Measurements from ENCODE around the gene ITPR1. TPM values are rescaled to one million over a fixed set of nuclear protein-coding genes. Genes with fewer than 3 reads are reported as not detected.
A peak's percentile ranks its signal among the peaks of the same experiment; 100 is the strongest.

ITPR1 gene
- total RNA-seq, 4 donors from 2014 or later, result 210 to 261 (median 232) TPM

DNA sequence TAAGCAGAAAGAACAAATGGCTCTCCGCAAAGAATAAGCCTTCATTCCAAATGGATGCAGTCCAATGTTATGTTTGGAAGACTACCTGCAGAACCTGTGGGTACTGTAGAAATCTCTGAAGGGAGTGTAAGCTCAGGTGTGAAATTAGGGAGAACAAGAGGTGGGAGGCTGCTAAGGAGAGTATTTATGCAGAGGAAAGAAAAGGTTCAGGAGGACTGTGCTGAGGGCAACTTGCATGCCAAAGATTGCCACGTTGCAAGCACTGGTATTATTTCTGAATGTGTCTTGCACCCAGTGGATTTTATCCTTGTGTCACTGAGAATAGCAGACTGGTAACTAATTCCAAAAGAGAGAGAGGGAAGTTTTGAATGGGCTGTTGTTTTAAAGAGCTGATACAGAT is 144.1 kb downstream of the ITPR1 start:
- H3K27me3 ChIP-seq, result no peaks in the 10 kb centered on the region
- H3K27ac ChIP-seq, result peak overlapping the region; percentile 45 to 74 (median 48)
- no peak overlapping the region for H3K4me3 ChIP-seq (replicated peaks in 1 of 3)
- DNase-seq, result peak; percentile 52
- peak in 1 of 2 donors; percentile 30 for TF ChIP-seq POLR2A (IDR thresholded peaks at IDR 0.05)
- TF ChIP-seq, protein P1, sequence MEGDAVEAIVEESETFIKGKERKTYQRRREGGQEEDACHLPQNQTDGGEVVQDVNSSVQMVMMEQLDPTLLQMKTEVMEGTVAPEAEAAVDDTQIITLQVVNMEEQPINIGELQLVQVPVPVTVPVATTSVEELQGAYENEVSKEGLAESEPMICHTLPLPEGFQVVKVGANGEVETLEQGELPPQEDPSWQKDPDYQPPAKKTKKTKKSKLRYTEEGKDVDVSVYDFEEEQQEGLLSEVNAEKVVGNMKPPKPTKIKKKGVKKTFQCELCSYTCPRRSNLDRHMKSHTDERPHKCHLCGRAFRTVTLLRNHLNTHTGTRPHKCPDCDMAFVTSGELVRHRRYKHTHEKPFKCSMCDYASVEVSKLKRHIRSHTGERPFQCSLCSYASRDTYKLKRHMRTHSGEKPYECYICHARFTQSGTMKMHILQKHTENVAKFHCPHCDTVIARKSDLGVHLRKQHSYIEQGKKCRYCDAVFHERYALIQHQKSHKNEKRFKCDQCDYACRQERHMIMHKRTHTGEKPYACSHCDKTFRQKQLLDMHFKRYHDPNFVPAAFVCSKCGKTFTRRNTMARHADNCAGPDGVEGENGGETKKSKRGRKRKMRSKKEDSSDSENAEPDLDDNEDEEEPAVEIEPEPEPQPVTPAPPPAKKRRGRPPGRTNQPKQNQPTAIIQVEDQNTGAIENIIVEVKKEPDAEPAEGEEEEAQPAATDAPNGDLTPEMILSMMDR (IDR thresholded peaks at IDR 0.05), result no peak
- 23 to 38% methylated on average over 2 of the region's 2 CpGs for WGBS, 2 donors
- no peaks in the 10 kb centered on the region for H3K9me3 ChIP-seq
- peaks cover 32 to 48% of the 10 kb centered on the region in 2 donors for H3K4me1 ChIP-seq
- intact Hi-C loops (cut with DNase I), result loop anchor here (5.0 to 10.0 kb wide), 2 partner anchors 172 to 280 kb away; partner anchors contain the start of gene SUMF1
- H3K36me3 ChIP-seq, result peaks cover 0 to 2% of the 10 kb centered on the region in 2 donors

DNA sequence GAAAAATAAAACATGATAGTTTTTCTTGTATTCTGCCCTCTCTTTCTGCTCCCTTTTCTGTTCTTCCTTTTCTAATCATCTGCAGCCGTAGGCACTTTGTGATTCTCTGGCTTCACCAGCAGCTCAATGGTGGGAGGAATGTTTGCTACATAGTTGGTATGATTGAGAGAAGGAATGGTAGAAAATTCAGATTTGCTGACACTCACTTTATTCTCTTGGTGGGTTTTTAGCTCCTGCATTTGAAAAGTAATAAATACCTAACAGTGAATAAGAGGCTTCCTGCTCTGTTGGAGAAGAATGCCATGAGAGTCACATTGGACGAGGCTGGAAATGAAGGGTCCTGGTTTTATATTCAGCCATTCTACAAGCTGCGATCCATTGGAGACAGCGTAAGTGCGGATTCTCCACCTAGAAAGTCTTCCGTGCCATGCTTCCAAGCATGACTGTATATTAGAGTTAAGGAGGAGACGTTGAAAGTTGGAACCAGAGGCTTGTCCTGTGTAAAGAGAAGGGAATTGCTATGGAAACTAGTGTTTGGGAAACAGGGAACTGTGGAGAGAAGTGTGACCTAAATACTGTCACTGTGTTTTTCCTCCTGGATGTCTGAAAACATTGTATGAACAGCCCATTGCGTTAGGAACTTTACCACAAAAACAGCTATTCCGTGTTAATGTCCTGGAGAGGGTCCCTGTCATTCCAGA is 148.9 kb downstream of the ITPR1 start:
- Histone ChIP-seq H3K4me3 (replicated peaks in 1 of 3) (no peak overlapping the region), H3K9me3 (no peaks in the 10 kb centered on the region), H3K4me1 (peaks cover 34 to 44% of the 10 kb centered on the region in 2 donors), H3K27me3 (no peaks in the 10 kb centered on the region), H3K27ac (no peak overlapping the region), H3K36me3 (peaks cover 8 to 11% of the 10 kb centered on the region in 2 donors)
- no peak for DNase-seq
- TF ChIP-seq POLR2A (IDR thresholded peaks at IDR 0.05), result no peak
- TF ChIP-seq, protein P1 (IDR thresholded peaks at IDR 0.05), result no peak
- intact Hi-C loops (cut with DNase I), result no loop called here
- 91 to 92% methylated on average over 9 of the region's 9 CpGs for WGBS, 2 donors

DNA sequence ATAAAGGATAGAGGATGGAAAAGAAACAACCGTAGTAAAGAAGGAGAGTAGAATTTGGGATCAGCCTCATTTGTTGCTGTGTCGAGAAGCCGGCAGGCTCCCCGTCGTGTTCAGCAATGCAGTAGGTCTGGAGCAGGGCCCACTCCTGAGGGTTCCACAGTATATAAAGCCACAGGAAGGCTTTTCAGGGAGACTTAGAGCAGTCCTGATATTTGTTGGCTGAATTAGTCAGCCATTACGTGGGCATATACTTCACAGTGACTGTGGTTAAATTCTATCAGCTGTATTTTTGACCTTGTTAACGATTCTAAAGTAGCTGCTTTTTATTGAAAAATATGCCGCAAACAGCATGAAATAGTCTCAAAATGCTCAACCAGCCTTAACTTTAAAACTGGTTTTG is 149.5 kb downstream of the ITPR1 start:
- no peak for DNase-seq
- intact Hi-C loops (cut with DNase I), result no loop called here
- TF ChIP-seq POLR2A (IDR thresholded peaks at IDR 0.05), result no peak
- TF ChIP-seq, protein P1 (IDR thresholded peaks at IDR 0.05), result no peak
- Histone ChIP-seq H3K9me3 (no peaks in the 10 kb centered on the region), H3K27me3 (no peaks in the 10 kb centered on the region), H3K4me3 (replicated peaks in 1 of 3) (no peak overlapping the region), H3K4me1 (peaks cover 30 to 41% of the 10 kb centered on the region in 2 donors), H3K27ac (no peak overlapping the region), H3K36me3 (peaks cover 8 to 11% of the 10 kb centered on the region in 2 donors)
- WGBS, 2 donors, result 90 to 93% methylated on average over 8 of the region's 8 CpGs

DNA sequence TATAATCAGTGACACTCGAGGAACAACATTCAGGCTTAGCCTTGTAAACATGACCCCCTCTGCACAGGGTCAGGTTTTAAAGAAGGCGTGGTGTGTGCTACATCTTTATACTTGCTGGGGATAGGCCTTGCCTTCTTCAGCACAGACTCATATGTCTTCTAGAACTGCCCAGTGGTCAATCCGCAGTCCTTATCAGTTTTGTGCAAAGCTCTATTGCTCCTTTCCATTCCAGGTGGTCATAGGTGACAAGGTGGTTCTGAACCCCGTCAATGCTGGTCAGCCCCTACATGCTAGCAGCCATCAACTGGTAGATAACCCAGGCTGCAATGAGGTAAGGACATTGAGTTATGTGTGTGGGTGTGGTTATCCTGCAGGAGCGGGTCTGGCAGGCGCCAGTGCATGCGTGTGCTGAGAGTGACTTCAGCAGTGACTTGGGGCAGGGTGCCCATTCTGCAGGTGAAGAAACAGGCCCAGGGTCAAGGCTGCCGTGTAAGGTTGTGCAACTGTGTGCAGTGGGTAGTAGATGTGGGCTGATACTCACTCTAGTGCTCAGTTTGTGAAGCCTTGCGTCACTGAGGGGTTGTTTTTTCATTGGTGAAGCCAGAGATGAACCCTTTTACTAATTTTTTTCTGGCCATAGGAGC is 150.9 kb downstream of the ITPR1 start:
- 94% methylated on average over 9 of the region's 9 CpGs for WGBS, 2 donors
- Histone ChIP-seq H3K27ac (peak overlapping the region in 2 of 3 donors; percentile 58 to 73), H3K9me3 (no peaks in the 10 kb centered on the region), H3K4me1 (peaks cover 29 to 30% of the 10 kb centered on the region in 2 donors), H3K36me3 (peaks cover 8 to 11% of the 10 kb centered on the region in 2 donors), H3K27me3 (no peaks in the 10 kb centered on the region), H3K4me3 (replicated peaks in 1 of 3) (no peak overlapping the region)
- intact Hi-C loops (cut with DNase I), result no loop called here
- no peak for TF ChIP-seq POLR2A (IDR thresholded peaks at IDR 0.05)
- TF ChIP-seq, protein P1 (IDR thresholded peaks at IDR 0.05), result no peak
- DNase-seq, result no peak

DNA sequence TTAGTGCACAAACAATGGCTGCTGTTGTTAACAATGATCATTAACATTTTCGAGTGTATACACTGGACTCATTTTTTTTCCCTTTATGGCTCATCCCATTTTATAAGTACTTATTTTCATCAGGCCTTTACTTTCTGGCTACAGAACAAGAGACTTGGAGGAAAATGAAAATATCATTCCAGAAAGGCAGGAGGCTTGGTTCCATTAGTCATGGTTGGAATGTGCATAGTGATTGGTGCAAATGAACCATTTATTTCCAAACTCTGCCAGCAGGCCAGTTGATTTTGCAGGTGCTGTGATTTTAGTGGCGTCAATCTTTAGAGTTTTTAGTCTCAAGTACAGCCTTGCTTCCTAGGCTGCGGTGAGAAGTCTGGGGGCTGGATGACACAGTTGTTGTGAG is 151.8 kb downstream of the ITPR1 start:
- Histone ChIP-seq H3K4me3 (replicated peaks in 1 of 3) (no peak overlapping the region), H3K36me3 (peaks cover 8 to 11% of the 10 kb centered on the region in 2 donors), H3K4me1 (peaks cover 20 to 22% of the 10 kb centered on the region in 2 donors), H3K27ac (peak overlapping the region in 2 of 3 donors; percentile 58 to 73), H3K27me3 (no peaks in the 10 kb centered on the region), H3K9me3 (no peaks in the 10 kb centered on the region)
- 79% methylated on average over 3 of the region's 3 CpGs for WGBS, 2 donors
- intact Hi-C loops (cut with DNase I), result no loop called here
- TF ChIP-seq POLR2A (IDR thresholded peaks at IDR 0.05), result peak in 1 of 2 donors; percentile 27
- TF ChIP-seq, protein P1 (IDR thresholded peaks at IDR 0.05), result no peak
- no peak for DNase-seq

All from thyroid gland (tissue), 4 donors.